Measurements from ENCODE around the gene SYNE4. TPM values are rescaled to one million over a fixed set of nuclear protein-coding genes. Genes with fewer than 3 reads are reported as not detected.

The SYNE4 gene
- total and polyA plus RNA-seq, 2 of the 13 experiments (the other 11 are each of a cell fraction or from before 2014, with no cell fraction given) = 13.7 to 23.0 TPM

DNA sequence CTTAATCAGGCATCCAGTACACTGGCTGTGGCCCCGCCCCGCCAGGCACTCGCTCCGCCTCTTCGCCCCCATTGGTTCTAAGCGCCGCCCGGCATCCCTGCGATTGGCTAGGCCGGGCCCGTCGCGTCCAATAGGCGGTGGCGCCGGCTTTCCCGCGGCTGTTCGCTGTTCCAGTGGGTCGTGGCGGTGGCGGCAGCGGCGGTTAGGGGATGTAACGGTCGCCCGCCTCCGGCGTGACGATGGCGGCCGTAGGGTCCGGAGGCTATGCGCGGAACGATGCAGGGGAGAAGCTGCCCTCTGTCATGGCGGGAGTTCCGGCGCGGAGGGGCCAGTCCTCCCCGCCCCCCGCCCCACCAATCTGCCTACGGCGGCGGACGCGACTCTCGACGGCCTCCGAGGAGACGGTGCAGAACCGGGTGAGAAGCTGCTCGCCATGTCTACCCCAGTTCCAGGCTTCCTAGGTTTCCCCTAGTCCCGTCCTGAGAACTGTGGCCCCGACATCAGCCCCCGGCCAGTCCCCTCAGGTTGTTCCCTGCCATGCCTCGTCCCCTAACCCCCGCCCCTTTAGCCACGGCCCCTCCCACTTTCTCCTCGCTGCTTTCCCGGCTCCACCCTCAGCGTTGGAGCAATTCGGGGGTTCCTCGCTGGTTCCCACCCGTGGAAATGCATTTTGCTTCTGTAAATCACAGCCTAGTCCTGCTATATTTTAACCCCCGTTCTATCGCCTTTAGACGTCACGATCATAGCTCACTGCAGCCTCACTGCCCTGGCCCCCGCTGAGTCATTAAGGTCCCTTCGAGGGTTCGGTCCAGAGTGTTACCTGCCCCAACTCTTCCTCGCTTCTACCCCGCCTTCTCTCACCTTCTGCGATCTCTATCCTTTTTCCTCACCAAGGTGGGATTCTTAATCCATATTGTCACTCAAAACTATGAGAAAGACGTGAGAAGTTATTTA, 46.4 kb upstream of the SYNE4 start, which contains the start of gene WDR62 (continued):
- no peak for TF ChIP-seq HNRNPLL (IDR thresholded peaks at IDR 0.05; ENCODE audit: low read depth, low read length, poor library complexity, severe bottlenecking)
- 0 out of 2 replicates have a peak, but pooled peaks have one; percentile 12 for TF ChIP-seq ZNF264 (CRISPR knock-in tag; IDR thresholded peaks at IDR 0.05)
- 0 out of 2 replicates have a peak, but pooled peaks have one; percentile 38 for TF ChIP-seq ZNF558 (CRISPR knock-in tag; IDR thresholded peaks at IDR 0.05; ENCODE audit: borderline replicate concordance)
- no peak for TF ChIP-seq SP1 (IDR thresholded peaks at IDR 0.05)
- TF ChIP-seq SP1 (CRISPR knock-in tag; IDR thresholded peaks at IDR 0.05) = peak; percentile 60; the same call in 1 of the 2 replicates
- peak; percentile 39 to 46; a peak in 3 of 4 replicates for TF ChIP-seq POLR2A (IDR thresholded peaks at IDR 0.05; ENCODE audit: insufficient read depth in 1 of 2, low read depth in 2 of 2, low read length in 2 of 2)
- 0 out of 2 replicates have a peak, but pooled peaks have one; percentile 6 for TF ChIP-seq KLF12 (CRISPR knock-in tag; IDR thresholded peaks at IDR 0.05; ENCODE audit: borderline replicate concordance)
- TF ChIP-seq MIER3 (CRISPR knock-in tag; IDR thresholded peaks at IDR 0.05; ENCODE audit: borderline replicate concordance) = no peak
- TF ChIP-seq ZNF788 (CRISPR knock-in tag; IDR thresholded peaks at IDR 0.05; ENCODE audit: borderline replicate concordance) = no peak
- peak; percentile 97 for TF ChIP-seq MXI1 (IDR thresholded peaks at IDR 0.05; ENCODE audit: borderline replicate concordance, low read depth, low read length)
- peak; percentile 98 for TF ChIP-seq NFYB (CRISPR knock-in tag; IDR thresholded peaks at IDR 0.05)
- 0 out of 2 replicates have a peak, but pooled peaks have one; percentile 15 for TF ChIP-seq ZFP36L1 (CRISPR knock-in tag; IDR thresholded peaks at IDR 0.05)
- TF ChIP-seq, protein P1, sequence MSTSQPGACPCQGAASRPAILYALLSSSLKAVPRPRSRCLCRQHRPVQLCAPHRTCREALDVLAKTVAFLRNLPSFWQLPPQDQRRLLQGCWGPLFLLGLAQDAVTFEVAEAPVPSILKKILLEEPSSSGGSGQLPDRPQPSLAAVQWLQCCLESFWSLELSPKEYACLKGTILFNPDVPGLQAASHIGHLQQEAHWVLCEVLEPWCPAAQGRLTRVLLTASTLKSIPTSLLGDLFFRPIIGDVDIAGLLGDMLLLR (CRISPR knock-in tag; IDR thresholded peaks at IDR 0.05) = peak; percentile 12; the same call in 1 of the 2 replicates
- TF ChIP-seq ONECUT2 (CRISPR knock-in tag; IDR thresholded peaks at IDR 0.05) = no peak
- TF ChIP-seq TOE1 (CRISPR knock-in tag; IDR thresholded peaks at IDR 0.05) = no peak
- TF ChIP-seq ZSCAN29 (CRISPR knock-in tag; conservative IDR thresholded peaks at IDR 0.05) = no peak
- TF ChIP-seq, protein P2, sequence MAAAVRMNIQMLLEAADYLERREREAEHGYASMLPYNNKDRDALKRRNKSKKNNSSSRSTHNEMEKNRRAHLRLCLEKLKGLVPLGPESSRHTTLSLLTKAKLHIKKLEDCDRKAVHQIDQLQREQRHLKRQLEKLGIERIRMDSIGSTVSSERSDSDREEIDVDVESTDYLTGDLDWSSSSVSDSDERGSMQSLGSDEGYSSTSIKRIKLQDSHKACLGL (CRISPR knock-in tag; IDR thresholded peaks at IDR 0.05) = peak; percentile 56; the same call in 1 of the 2 replicates
- TF ChIP-seq, protein P3, sequence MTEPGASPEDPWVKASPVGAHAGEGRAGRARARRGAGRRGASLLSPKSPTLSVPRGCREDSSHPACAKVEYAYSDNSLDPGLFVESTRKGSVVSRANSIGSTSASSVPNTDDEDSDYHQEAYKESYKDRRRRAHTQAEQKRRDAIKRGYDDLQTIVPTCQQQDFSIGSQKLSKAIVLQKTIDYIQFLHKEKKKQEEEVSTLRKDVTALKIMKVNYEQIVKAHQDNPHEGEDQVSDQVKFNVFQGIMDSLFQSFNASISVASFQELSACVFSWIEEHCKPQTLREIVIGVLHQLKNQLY (CRISPR knock-in tag; IDR thresholded peaks at IDR 0.05) = no peak
- no peak for TF ChIP-seq SMC3 (IDR thresholded peaks at IDR 0.05; ENCODE audit: low read length)
- TF ChIP-seq ZNF589 (CRISPR knock-in tag; conservative IDR thresholded peaks at IDR 0.05) = peak; percentile 51
- 0 out of 2 replicates have a peak, but pooled peaks have one; percentile 8 for TF ChIP-seq ZNF230 (CRISPR knock-in tag; IDR thresholded peaks at IDR 0.05)
- peak; percentile 63 for TF ChIP-seq YY1 (IDR thresholded peaks at IDR 0.05; ENCODE audit: insufficient read depth, insufficient replicate concordance, low read depth, low read length)
- peak; percentile 38; the same call in 1 of the 2 replicates for TF ChIP-seq PHF21A (CRISPR knock-in tag; IDR thresholded peaks at IDR 0.05)
- 0 out of 2 replicates have a peak, but pooled peaks have one; percentile 58 for TF ChIP-seq DNMT1 (CRISPR knock-in tag; IDR thresholded peaks at IDR 0.05)
- 0 out of 2 replicates have a peak, but pooled peaks have one; percentile 19 for TF ChIP-seq ZNF235 (CRISPR knock-in tag; IDR thresholded peaks at IDR 0.05; ENCODE audit: borderline replicate concordance)
- no peak for TF ChIP-seq ZNF282 (IDR thresholded peaks at IDR 0.05; ENCODE audit: partially characterized antibody)
- TF ChIP-seq ZNF567 (CRISPR knock-in tag; IDR thresholded peaks at IDR 0.05; ENCODE audit: borderline replicate concordance) = no peak
- 0 out of 2 replicates have a peak, but pooled peaks have one; percentile 22 for TF ChIP-seq SALL2 (CRISPR knock-in tag; IDR thresholded peaks at IDR 0.05)
- TF ChIP-seq KDM2A (CRISPR knock-in tag; IDR thresholded peaks at IDR 0.05; ENCODE audit: borderline replicate concordance, low read depth) = no peak

Data from HepG2 (cell line).